Fibroblast of lung (primary cell): ENCODE data around the gene PTPRM. TPM values are rescaled to one million over a fixed set of nuclear protein-coding genes. Genes with fewer than 3 reads are reported as not detected.
"Not testable (repeated sequence)": the region's sequence is repeated elsewhere in the genome, so short reads cannot be mapped to it uniquely, and the experiment has no call there.

Experiments used
- DNase-seq, 2 donors: peaks; one replicate each; pipeline versions ENCODE4 v3.0.0 to v3.0.0-alpha.2; 2010; ENCODE audit warnings: low read depth in 2 of 2
- H2AFZ ChIP-seq: 2 replicates; pipeline ENCODE4 v1.5.1; 2012; ENCODE audit warnings: low read length, control low read depth, inconsistent platforms
- H3K27ac ChIP-seq: 2 replicates; pipeline ENCODE4 v1.5.1; 2011; ENCODE audit warnings: low read length, control low read depth; ENCODE audit not compliant: insufficient read depth
- H3K27me3 ChIP-seq: 2 replicates; pipeline ENCODE4 v1.5.1; 2011; ENCODE audit warnings: mild to moderate bottlenecking, low read length; ENCODE audit not compliant: control insufficient read depth, insufficient read depth
- H3K36me3 ChIP-seq: 2 replicates; pipeline ENCODE4 v1.5.1; 2011; ENCODE audit warnings: low read length; ENCODE audit not compliant: control insufficient read depth, insufficient read depth
- H3K4me1 ChIP-seq: 2 replicates; pipeline ENCODE4 v1.5.1; 2011; ENCODE audit warnings: low read length; ENCODE audit not compliant: control insufficient read depth, insufficient read depth; ENCODE audit errors: extremely low read depth
- H3K4me2 ChIP-seq: 2 replicates; pipeline ENCODE4 v1.5.1; 2011; ENCODE audit warnings: low read length, control low read depth; ENCODE audit not compliant: insufficient read depth; ENCODE audit errors: extremely low read depth
- H3K4me3 ChIP-seq, 4 experiments: fragments of 200-600 bp in 1 of 4; sonication (generic) in 1 of 4; replicated peaks in 1 of 4; 2 replicates each; pipeline ENCODE4 v1.5.1; 2011 to 2016; ENCODE audit warnings: low read length in 4 of 4, low read depth in 3 of 4, mild to moderate bottlenecking in 3 of 4, control low read depth in 2 of 4, inconsistent platforms in 1 of 4, mixed read lengths in 1 of 4; ENCODE audit not compliant: insufficient read depth in 1 of 4; ENCODE audit errors: control extremely low read depth in 1 of 4
- H3K79me2 ChIP-seq: 2 replicates; pipeline ENCODE4 v1.5.1; 2012; ENCODE audit warnings: mild to moderate bottlenecking, low read length, inconsistent platforms; ENCODE audit not compliant: control insufficient read depth, insufficient read depth
- H3K9ac ChIP-seq: 2 replicates; pipeline ENCODE4 v1.5.1; 2011; ENCODE audit warnings: mild to moderate bottlenecking, low read length, control low read depth; ENCODE audit not compliant: insufficient read depth
- H3K9me3 ChIP-seq: 2 replicates; pipeline ENCODE4 v1.5.1; 2012; ENCODE audit warnings: low read depth, low read length; ENCODE audit not compliant: control insufficient read depth, insufficient read depth
- H4K20me1 ChIP-seq: 2 replicates; pipeline ENCODE4 v1.5.1; 2011; ENCODE audit warnings: low read length; ENCODE audit not compliant: control insufficient read depth, insufficient read depth; ENCODE audit errors: extremely low read depth
- CTCF ChIP-seq, 2 donors: IDR thresholded peaks in 1 of 2; conservative IDR thresholded peaks in 1 of 2; 1 replicate in 1 of 2; 2 replicates in 1 of 2; pipeline ENCODE4 v1.5.1; 2011 to 2012; ENCODE audit warnings: low read length in 2 of 2, control low read depth in 1 of 2, inconsistent platforms in 1 of 2, low read depth in 1 of 2, mild to moderate bottlenecking in 1 of 2
- EZH2 ChIP-seq: IDR thresholded peaks from 2 replicates; pipeline ENCODE4 v1.5.1; 2012; ENCODE audit warnings: low read length, control low read depth, mild to moderate bottlenecking; ENCODE audit errors: missing control alignments
- polyA plus RNA-seq, 2 donors: library from polyadenylated mRNA; depleted of rRNA in 1 of 2; stranded (reverse) in 1 of 2; unstranded in 1 of 2; fragments of >200 nt; gene quantifications; 2 replicates each; pipeline ENCODE4 v1.2.1, GENCODE V29; 2011 to 2012; ENCODE audit warnings: missing spikeins in 1 of 2
- total RNA-seq: library from RNA; depleted of rRNA; stranded (reverse); fragments of >200 nt; gene quantifications from 2 replicates; pipeline ENCODE4 v1.2.1, GENCODE V29; 2014

PTPRM gene
- total and polyA plus RNA-seq, 2 donors (not counting 1 experiment from before 2014, with no cell fraction given), result 86.6 to 87.0 TPM

GRCh38 chr18:7735196-7735595, 168.1 kb downstream of the PTPRM start:
- Histone ChIP-seq H3K4me1 (no peaks in the 10 kb centered on the region), H3K4me3 (no peak overlapping the region), H3K27me3 (no peaks in the 10 kb centered on the region), H3K4me2 (no peak overlapping the region), H3K36me3 (no peaks in the 10 kb centered on the region), H3K79me2 (no peaks in the 10 kb centered on the region), H3K9me3 (no peaks in the 10 kb centered on the region), H3K27ac (no peak overlapping the region), H3K9ac (no peak overlapping the region), H4K20me1 (no peaks in the 10 kb centered on the region), H2AFZ (no peak overlapping the region)
- TF ChIP-seq CTCF (conservative IDR thresholded peaks at IDR 0.05 in 1 of 2, IDR thresholded peaks at IDR 0.05 in 1 of 2; ENCODE audit: low read depth in 1 of 2, low read length in 2 of 2) (peak in 1 of 2 donors; percentile 30), EZH2 (no peak)
- no peak for DNase-seq

GRCh38 chr18:7735626-7736175, 168.6 kb downstream of the PTPRM start:
- Histone ChIP-seq H3K27me3 (no peaks in the 10 kb centered on the region), H3K4me2 (no peak overlapping the region), H3K4me3 (no peak overlapping the region), H3K9ac (no peak overlapping the region), H2AFZ (no peak overlapping the region), H3K36me3 (no peaks in the 10 kb centered on the region), H3K9me3 (no peaks in the 10 kb centered on the region), H3K27ac (no peak overlapping the region), H3K4me1 (no peaks in the 10 kb centered on the region), H3K79me2 (no peaks in the 10 kb centered on the region), H4K20me1 (no peaks in the 10 kb centered on the region)
- TF ChIP-seq CTCF (conservative IDR thresholded peaks at IDR 0.05 in 1 of 2, IDR thresholded peaks at IDR 0.05 in 1 of 2; ENCODE audit: low read depth in 1 of 2, low read length in 2 of 2), result no peak
- TF ChIP-seq EZH2, result no peak
- no peak for DNase-seq

- not testable (repeated sequence) for H3K4me3 ChIP-seq, H2AFZ ChIP-seq, H3K79me2 ChIP-seq, H3K27ac ChIP-seq, H3K4me1 ChIP-seq, H3K36me3 ChIP-seq, DNase-seq, H3K4me2 ChIP-seq, H4K20me1 ChIP-seq, H3K9ac ChIP-seq, H3K27me3 ChIP-seq, H3K9me3 ChIP-seq
Observed at GRCh38 chr18:7736526-7736925, 169.4 kb downstream of the PTPRM start.
